Fibroblast of villous mesenchyme (primary cell): ENCODE results near the gene PLEKHJ1. TPM values are rescaled to one million over a fixed set of nuclear protein-coding genes. Genes with fewer than 3 reads are reported as not detected.

ENCODE experiments used
- DNase-seq: peaks from one replicate; pipeline ENCODE4 v3.0.0-alpha.2; 2010; ENCODE audit warnings: low read depth
- H3K4me3 ChIP-seq: 2 replicates; pipeline ENCODE4 v1.5.1; 2011; ENCODE audit warnings: low read depth, mild to moderate bottlenecking, low read length
- CTCF ChIP-seq: IDR thresholded peaks from 2 replicates; pipeline ENCODE4 v1.5.1; 2012; ENCODE audit warnings: low read depth, mild to moderate bottlenecking, low read length; ENCODE audit not compliant: insufficient read depth
- total RNA-seq: library from RNA; depleted of rRNA; stranded (reverse); fragments of >200 nt; gene quantifications from 2 replicates; pipeline ENCODE4 v1.2.3, GENCODE V29; 2012

Gene PLEKHJ1
- total RNA-seq, 1 donor, result 43.6 TPM

DNA sequence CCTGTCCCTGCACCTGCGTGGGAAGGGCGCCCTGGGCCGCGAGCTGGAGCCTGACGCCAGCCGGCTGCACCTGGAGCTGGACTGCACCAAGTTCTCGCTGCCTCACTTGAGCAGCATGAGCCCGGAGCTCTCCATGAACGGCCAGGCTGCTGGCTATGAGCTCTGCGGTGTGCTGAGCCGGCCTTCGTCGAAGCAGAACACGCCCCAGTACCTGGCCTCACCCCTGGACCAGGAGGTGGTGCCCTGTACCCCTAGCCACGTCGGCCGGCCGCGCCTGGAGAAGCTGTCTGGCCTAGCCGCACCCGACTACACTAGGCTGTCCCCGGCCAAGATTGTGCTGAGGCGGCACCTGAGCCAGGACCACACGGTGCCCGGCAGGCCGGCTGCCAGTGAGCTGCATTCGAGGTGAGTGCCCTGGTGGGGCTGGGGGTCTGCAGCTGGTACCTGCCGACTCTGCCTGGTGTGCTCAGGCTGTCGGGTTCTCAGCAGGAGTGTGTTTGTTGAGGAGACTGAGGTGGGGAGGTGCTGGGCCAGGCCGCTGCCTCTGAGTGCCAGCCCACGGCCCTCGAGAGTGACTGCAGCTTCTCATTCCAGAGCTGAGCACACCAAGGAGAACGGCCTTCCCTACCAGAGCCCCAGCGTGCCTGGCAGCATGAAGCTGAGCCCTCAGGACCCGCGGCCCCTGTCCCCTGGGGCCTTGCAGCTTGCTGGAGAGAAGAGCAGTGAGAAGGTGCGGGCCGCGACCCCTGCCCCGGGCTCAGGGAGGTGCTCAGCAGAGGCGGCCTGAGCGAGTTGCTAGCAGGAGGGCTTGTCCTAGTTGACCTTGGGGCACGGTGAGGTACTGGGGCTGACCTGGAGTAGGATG is 19.5 kb downstream of the PLEKHJ1 start:
- no peak for TF ChIP-seq CTCF
- no peak for DNase-seq
- H3K4me3 ChIP-seq, result no peak overlapping the region

DNA sequence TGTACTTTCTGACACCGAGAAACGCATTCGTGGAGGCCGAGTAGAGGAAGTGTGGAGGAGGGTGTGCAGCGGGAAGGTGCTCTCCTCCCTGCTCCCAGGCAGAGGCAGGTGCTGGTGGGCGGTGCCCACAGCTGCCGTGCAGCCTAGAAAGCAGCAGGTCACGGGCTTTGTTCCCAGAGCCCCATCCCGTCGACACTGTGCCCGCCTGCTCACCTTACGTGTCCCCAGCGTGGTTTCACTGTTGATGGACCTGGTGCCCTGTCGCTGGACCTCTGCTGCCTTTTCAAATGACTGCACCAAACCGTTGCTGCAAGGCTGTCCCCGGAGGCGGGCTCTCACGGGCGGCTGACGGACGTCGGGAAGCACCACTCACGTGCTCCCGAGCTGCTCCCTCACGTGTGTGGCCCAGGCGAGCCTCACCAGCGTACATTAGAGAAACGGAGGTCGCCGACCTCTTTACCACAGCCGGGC is 20.8 kb downstream of the PLEKHJ1 start:
- no peak for TF ChIP-seq CTCF
- H3K4me3 ChIP-seq, result no peak overlapping the region
- no peak for DNase-seq

DNA sequence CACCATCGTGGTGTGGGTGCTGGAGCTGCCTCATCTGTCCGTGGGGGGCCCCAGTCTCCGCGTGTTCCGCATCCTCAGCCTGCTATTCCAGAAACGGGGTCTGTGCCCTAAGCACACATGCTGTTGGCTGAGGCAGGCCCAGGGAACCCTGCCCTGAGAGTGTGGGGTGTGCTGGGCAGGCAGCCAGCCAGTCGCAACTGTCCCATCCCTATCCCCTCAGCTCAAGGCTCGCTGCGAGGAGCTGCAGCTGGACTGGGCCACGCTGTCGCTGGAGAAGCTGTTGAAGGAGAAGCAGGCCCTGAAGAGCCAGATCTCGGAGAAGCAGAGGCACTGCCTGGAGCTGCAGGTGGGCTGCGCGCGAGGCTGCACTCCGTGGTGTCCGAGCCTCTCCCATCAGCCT is 21.9 kb downstream of the PLEKHJ1 start:
- DNase-seq, result no peak
- no peak overlapping the region for H3K4me3 ChIP-seq
- no peak for TF ChIP-seq CTCF

DNA sequence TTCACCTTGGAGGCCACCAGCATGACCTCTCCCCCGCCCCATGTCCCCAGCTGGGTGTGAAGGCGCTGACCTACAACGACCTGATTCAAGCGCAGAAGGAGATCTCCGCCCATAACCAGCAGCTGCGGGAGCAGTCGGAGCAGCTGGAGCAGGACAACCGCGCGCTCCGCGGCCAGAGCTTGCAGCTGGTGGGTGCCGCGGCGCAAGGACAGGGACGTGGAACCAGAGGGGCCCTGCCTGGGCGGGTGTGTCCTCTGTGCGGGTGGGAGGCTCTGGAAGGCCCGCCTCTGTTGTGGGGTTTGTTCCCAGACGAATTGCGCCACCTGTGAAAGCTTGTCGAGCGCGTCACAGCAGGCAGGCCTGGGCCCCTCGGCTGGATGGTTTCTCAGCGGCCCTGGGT is 22.3 kb downstream of the PLEKHJ1 start:
- DNase-seq, result peak; percentile 51
- no peak overlapping the region for H3K4me3 ChIP-seq
- TF ChIP-seq CTCF, result no peak

GRCh38 chr19:2212861-2213711 is 23.0 kb downstream of the PLEKHJ1 start:
- no peak overlapping the region for H3K4me3 ChIP-seq
- no peak for TF ChIP-seq CTCF
- no peak for DNase-seq

DNA sequence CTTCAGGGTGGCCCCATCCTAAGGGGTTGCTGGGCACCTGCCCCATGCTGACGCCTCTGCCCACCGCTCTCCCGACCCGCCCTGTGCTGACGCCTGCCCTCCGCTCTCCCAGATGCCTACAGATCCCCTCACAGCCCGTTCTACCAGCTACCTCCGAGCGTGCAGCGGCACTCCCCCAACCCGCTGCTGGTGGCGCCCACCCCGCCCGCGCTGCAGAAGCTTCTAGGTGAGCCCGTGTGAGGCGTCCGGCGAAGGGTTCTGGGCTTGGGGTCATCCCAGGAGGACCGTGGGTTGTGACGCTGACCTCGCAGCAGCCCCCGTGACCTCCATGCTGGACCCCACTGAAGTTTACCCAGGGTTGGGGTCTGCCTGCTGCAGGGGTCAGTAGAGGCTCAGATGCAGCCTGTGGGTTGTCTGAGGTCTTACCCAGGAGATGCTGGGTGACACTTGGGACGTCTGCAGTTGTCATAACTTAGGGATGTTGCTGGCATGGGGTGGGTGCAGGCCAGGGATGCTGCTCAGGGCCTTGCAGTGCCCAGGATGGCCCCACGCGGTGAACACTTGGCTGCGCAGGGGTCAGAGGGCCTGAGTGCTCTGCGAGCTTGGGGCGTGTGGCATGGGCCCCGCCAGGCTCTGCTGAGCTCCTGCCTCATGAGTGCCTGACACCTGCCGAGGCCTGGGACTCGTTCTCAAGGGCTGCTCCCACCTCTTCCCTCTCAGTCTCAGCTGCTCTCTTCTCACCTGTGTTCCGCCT is 25.0 kb downstream of the PLEKHJ1 start:
- H3K4me3 ChIP-seq, result no peak overlapping the region
- TF ChIP-seq CTCF, result no peak
- DNase-seq, result no peak
